HCT116 (cell line): ENCODE data around the gene WDR90. TPM values are rescaled to one million over a fixed set of nuclear protein-coding genes. Genes with fewer than 3 reads are reported as not detected.

Experiments
- ATAC-seq: fragments of 200-7000 bp; cut with Tn5 transposase; 2 replicates; pipeline ENCODE4 v1.9.1; 2020; ENCODE audit warnings: mild to moderate bottlenecking, moderate library complexity
- BruUV-seq: library from RNA; stranded (reverse); fragments of 400-500 nt; replicated peaks from 2 replicates; lab custom pipeline; 2021; lab: Mats Ljungman, UMichigan
- CTCF ChIA-PET: fragments of 300-600 bp; sonication (Branson Sonifier 250); formaldehyde crosslinking; loops from one replicate; lab custom pipeline; 2021; ENCODE audit warnings: antibody characterized with exemption; lab: Charles Lee
- POLR2A ChIA-PET: fragments of 300-600, 350-600 bp; sonication (Branson Sonifier 250); formaldehyde crosslinking; loops from one replicate; lab custom pipeline; 2021; ENCODE audit warnings: antibody characterized with exemption; lab: Charles Lee
- RAD21 ChIA-PET, 2 experiments: fragments of 300-600 bp; sonication (Branson Sonifier 250); formaldehyde crosslinking; loops; one replicate each; lab custom pipeline; 2023; ENCODE audit warnings: low total read pairs in 2 of 2; ENCODE audit not compliant: uncharacterized antibody in 2 of 2, unreplicated experiment in 2 of 2, low non-redundant PET in 1 of 2; lab: Charles Lee
- DNase-seq: peaks from one replicate; pipeline ENCODE4 v3.0.0-alpha.2; 2010; ENCODE audit warnings: low read depth, low spot score
- H2AFZ ChIP-seq: fragments of 200-600 bp; shearing (Covaris generic), sonication (generic); 2 replicates; pipeline ENCODE4 v1.6.1; 2017; ENCODE audit warnings: low read depth, mixed run types, mixed read lengths, antibody characterized with exemption, low read length; ENCODE audit not compliant: poor library complexity, severe bottlenecking
- H3K27ac ChIP-seq: 2 replicates; pipeline ENCODE4 v1.5.1; 2012; ENCODE audit warnings: low read depth, low read length
- H3K27me3 ChIP-seq: fragments of 200-600 bp; sonication (generic); 2 replicates; pipeline ENCODE4 v1.6.1; 2016; ENCODE audit warnings: mixed run types, low read length, mixed read lengths; ENCODE audit not compliant: insufficient read depth
- H3K36me3 ChIP-seq, 2 experiments: fragments of 200-500 bp in 1 of 2; fragments of 200-600 bp in 1 of 2; sonication (Bioruptor generic) in 1 of 2; sonication (generic) in 1 of 2; 2 replicates each; pipeline versions ENCODE4 v1.5.1 to v1.6.1; 2014 to 2016; ENCODE audit warnings: low read length in 2 of 2, inconsistent platforms in 1 of 2, mixed read lengths in 1 of 2, mixed run types in 1 of 2; ENCODE audit not compliant: insufficient read depth in 2 of 2, control insufficient read depth in 1 of 2
- H3K4me1 ChIP-seq, 2 experiments: fragments of 200-600 bp in 1 of 2; sonication (generic) in 1 of 2; 2 replicates each; pipeline versions ENCODE4 v1.5.1 to v1.6.1; 2012 to 2017; ENCODE audit warnings: low read length in 2 of 2, inconsistent platforms in 1 of 2, mild to moderate bottlenecking in 1 of 2, mixed read lengths in 1 of 2, mixed run types in 1 of 2, moderate library complexity in 1 of 2; ENCODE audit not compliant: insufficient read depth in 2 of 2, control insufficient read depth in 1 of 2
- H3K4me2 ChIP-seq: fragments of 200-600 bp; sonication (generic); 2 replicates; pipeline ENCODE4 v1.6.1; 2017; ENCODE audit warnings: mixed run types, low read length, mixed read lengths
- H3K4me3 ChIP-seq, 2 experiments: fragments of 200-600 bp in 1 of 2; sonication (generic) in 1 of 2; replicated peaks in 1 of 2; 2 replicates each; pipeline ENCODE4 v1.5.1; 2011 to 2016; ENCODE audit warnings: low read length in 2 of 2, control low read depth in 1 of 2, low read depth in 1 of 2, mild to moderate bottlenecking in 1 of 2, mixed read lengths in 1 of 2, mixed run types in 1 of 2
- H3K79me2 ChIP-seq: fragments of 200-600 bp; sonication (generic); 2 replicates; pipeline ENCODE4 v1.6.1; 2017; ENCODE audit warnings: mild to moderate bottlenecking, mixed run types, low read length, moderate library complexity, mixed read lengths; ENCODE audit not compliant: insufficient read depth
- H3K9ac ChIP-seq: fragments of 200-600 bp; sonication (generic); 2 replicates; pipeline ENCODE4 v1.6.1; 2016; ENCODE audit warnings: low read length, mixed read lengths
- H3K9me2 ChIP-seq: fragments of 200-600 bp; sonication (generic), shearing (Covaris generic); 2 replicates; pipeline ENCODE4 v1.6.1; 2017; ENCODE audit warnings: mixed run types, mild to moderate bottlenecking, moderate library complexity; ENCODE audit not compliant: insufficient read depth
- H3K9me3 ChIP-seq, 2 experiments: fragments of 200-500 bp in 1 of 2; fragments of 200-600 bp in 1 of 2; sonication (Bioruptor generic) in 1 of 2; sonication (generic) in 1 of 2; 2 replicates each; pipeline ENCODE4 v1.6.1; 2014 to 2017; ENCODE audit warnings: low read length in 2 of 2, mixed read lengths in 2 of 2, inconsistent platforms in 1 of 2, low read depth in 1 of 2, mild to moderate bottlenecking in 1 of 2, mixed run types in 1 of 2, moderate library complexity in 1 of 2; ENCODE audit not compliant: control insufficient read depth in 1 of 2, insufficient read depth in 1 of 2
- H4K20me1 ChIP-seq: fragments of 200-600 bp; sonication (generic), shearing (Covaris generic); 2 replicates; pipeline ENCODE4 v1.6.1; 2017; ENCODE audit warnings: mixed run types, mild to moderate bottlenecking, moderate library complexity; ENCODE audit not compliant: insufficient read depth
- CBX3 ChIP-seq: IDR thresholded peaks from 2 replicates; pipeline ENCODE4 v1.6.1; 2012; ENCODE audit warnings: low read depth
- FOSL1 ChIP-seq: IDR thresholded peaks from 2 replicates; pipeline ENCODE4 v1.6.1; 2012; ENCODE audit warnings: low read depth
- JUND ChIP-seq: IDR thresholded peaks from 2 replicates; pipeline ENCODE4 v1.6.1; 2012
- POLR2AphosphoS5 ChIP-seq: IDR thresholded peaks from 2 replicates; pipeline ENCODE4 v1.6.1; 2011; ENCODE audit warnings: mild to moderate bottlenecking, low read depth, low read length, moderate library complexity
- SP1 ChIP-seq: IDR thresholded peaks from 2 replicates; pipeline ENCODE4 v1.6.1; 2012; ENCODE audit warnings: low read depth
- intact Hi-C: fragments of 100-400 bp; cut with micrococcal nuclease; formaldehyde crosslinking; loops from 2 replicates; pipeline ENCODE4 v1.10.0; 2022
- total RNA-seq: library from RNA; stranded (reverse); gene quantifications from one replicate; pipeline ENCODE4 v1.2.1, GENCODE V29; 2021; ENCODE audit not compliant: unreplicated experiment
- TF ChIP-seq, protein P1 (sequence below): IDR thresholded peaks from 2 replicates; pipeline ENCODE4 v1.6.1; 2011; ENCODE audit warnings: mild to moderate bottlenecking, low read length, moderate library complexity; ENCODE audit not compliant: insufficient replicate concordance; ENCODE audit errors: extremely low read depth
- TF ChIP-seq, protein P2 (sequence below): IDR thresholded peaks from 2 replicates; pipeline ENCODE4 v1.6.1; 2012

WDR90 gene
- total RNA-seq, 1 experiment from 2014 or later, result 73.7 TPM

DNA sequence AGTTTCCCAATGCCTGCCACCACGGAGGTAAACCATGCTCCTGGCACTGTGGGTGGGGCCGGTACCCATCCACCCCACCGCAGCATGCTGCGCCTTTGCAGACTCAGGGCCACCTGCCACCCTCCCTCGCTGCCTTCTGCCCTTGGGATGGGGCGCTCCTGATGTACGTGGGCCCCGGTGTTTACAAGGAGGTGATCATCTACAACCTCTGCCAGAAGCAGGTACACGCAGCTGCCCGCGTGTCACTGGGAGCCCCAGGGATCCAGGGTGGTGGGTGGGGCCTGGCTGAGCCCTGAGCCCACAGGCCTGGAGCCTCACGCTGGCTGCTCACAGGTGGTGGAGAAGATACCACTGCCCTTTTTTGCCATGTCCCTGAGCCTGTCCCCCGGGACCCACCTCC is 17.4 kb downstream of the WDR90 start (continued):
- no peak for TF ChIP-seq FOSL1
- TF ChIP-seq JUND, result no peak
- TF ChIP-seq, protein P1, sequence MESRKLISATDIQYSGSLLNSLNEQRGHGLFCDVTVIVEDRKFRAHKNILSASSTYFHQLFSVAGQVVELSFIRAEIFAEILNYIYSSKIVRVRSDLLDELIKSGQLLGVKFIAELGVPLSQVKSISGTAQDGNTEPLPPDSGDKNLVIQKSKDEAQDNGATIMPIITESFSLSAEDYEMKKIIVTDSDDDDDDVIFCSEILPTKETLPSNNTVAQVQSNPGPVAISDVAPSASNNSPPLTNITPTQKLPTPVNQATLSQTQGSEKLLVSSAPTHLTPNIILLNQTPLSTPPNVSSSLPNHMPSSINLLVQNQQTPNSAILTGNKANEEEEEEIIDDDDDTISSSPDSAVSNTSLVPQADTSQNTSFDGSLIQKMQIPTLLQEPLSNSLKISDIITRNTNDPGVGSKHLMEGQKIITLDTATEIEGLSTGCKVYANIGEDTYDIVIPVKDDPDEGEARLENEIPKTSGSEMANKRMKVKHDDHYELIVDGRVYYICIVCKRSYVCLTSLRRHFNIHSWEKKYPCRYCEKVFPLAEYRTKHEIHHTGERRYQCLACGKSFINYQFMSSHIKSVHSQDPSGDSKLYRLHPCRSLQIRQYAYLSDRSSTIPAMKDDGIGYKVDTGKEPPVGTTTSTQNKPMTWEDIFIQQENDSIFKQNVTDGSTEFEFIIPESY, result no peak
- no peak for TF ChIP-seq SP1

DNA sequence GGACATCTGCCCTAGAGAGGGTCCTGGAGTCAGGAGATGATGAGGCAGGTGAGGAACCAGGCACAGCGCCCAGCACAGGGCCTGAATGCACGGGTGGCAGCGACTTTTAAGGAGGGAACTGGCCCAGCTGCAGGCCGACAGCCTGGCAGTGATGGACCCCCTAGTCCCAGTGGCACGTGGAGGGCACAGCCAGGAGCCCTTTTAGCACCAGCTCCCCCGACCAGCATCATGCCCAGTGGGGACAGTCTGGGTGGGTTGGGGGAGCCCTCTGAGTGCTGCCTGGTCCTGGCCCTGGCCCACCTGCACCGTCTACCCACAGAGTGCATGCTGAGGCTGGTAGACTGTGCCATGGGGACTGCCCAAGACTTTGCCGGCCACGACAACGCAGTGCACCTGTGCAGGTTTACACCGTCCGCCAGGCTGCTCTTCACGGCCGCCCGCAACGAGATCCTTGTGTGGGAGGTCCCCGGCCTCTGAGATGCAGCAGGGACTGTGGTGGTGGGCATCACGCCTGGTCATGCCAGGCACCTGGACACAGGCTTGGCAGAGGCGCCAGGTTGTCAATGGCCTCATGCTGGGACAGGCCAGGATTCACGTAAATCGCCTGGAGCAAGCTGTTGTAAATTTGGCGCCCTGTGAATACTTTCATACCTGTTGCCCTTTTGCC is 18.1 kb downstream of the WDR90 start:
- RAD21 ChIA-PET, result no interaction called here
- intact Hi-C loops, result no loop called here
- H3K36me3 ChIP-seq, result no peaks in the 10 kb centered on the region; a peak in 1 of 4 replicates

More for the DNA sequence above, 18.1 kb downstream of the WDR90 start:
- Histone ChIP-seq H3K4me1 (peaks cover 0 to 10% of the 10 kb centered on the region in 2 experiments; a peak in 1 of 4 replicates), H3K4me2 (peak overlapping the region; percentile 40), H3K9me2 (no peaks in the 10 kb centered on the region), H2AFZ (no peak overlapping the region), H4K20me1 (no peaks in the 10 kb centered on the region), H3K4me3 (peak overlapping the region in 1 of 2 experiments; percentile 72; a peak in 2 of 4 replicates), H3K27me3 (no peaks in the 10 kb centered on the region), H3K27ac (peak overlapping the region; percentile 78), H3K9ac (peak overlapping the region; percentile 23; the same call in 1 of the 2 replicates), H3K79me2 (peaks cover 26% of the 10 kb centered on the region), H3K9me3 (no peaks in the 10 kb centered on the region)
- DNase-seq (no peak), ATAC-seq (0 out of 2 replicates have a peak, but pooled peaks have one; percentile 1)
- no TSS peak for BruUV-seq
- TF ChIP-seq CBX3, result no peak
- TF ChIP-seq, protein P2, sequence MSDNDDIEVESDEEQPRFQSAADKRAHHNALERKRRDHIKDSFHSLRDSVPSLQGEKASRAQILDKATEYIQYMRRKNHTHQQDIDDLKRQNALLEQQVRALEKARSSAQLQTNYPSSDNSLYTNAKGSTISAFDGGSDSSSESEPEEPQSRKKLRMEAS, result no peak
- TF ChIP-seq POLR2AphosphoS5, result no peak
- CTCF ChIA-PET, result no interaction called here
- POLR2A ChIA-PET, result no interaction called here
